B cell (primary cell): ENCODE measurements around the gene PSMG1. TPM values are rescaled to one million over a fixed set of nuclear protein-coding genes. Genes with fewer than 3 reads are reported as not detected.

Experiments used
- ATAC-seq: fragments of 200-7000 bp; cut with Tn5 transposase; one replicate; pipeline ENCODE4 v1.10.0; 2021; ENCODE audit warnings: low read depth, mild to moderate bottlenecking, moderate number of reproducible peaks, moderate library complexity
- CTCF ChIA-PET: fragments of 350-600 bp; sonication (Branson Sonifier 250); formaldehyde crosslinking; loops from one replicate; lab custom pipeline; 2021; ENCODE audit warnings: antibody characterized with exemption, inconsistent platforms; lab: Charles Lee
- POLR2A ChIA-PET: fragments of 350-600 bp; sonication (Branson Sonifier 250); formaldehyde crosslinking; loops from one replicate; lab custom pipeline; 2021; ENCODE audit warnings: antibody characterized with exemption; lab: Charles Lee
- DNase-seq: peaks from one replicate; pipeline ENCODE4 v3.0.0; 2013
- H2AFZ ChIP-seq: 2 replicates; pipeline ENCODE4 v1.6.1; 2012; ENCODE audit warnings: mild to moderate bottlenecking, low read depth, low read length; ENCODE audit not compliant: insufficient read depth, poor library complexity, severe bottlenecking
- H3K27ac ChIP-seq, 2 donors: 1 replicate in 1 of 2; 2 replicates in 1 of 2; pipeline ENCODE4 v1.5.1; 2012 to 2013; ENCODE audit warnings: low read length in 2 of 2, mild to moderate bottlenecking in 2 of 2, moderate library complexity in 1 of 2
- H3K27me3 ChIP-seq, 4 experiments: fragments of 200-600 bp in 1 of 4; sonication (generic) in 1 of 4; replicated peaks in 1 of 4; 1 replicate in 2 of 4; 2 replicates in 2 of 4; pipeline versions ENCODE4 v1.6.1 to v1.7.0; 2013 to 2016; ENCODE audit warnings: low read length in 3 of 4, mild to moderate bottlenecking in 2 of 4, mixed read lengths in 1 of 4, moderate library complexity in 1 of 4; ENCODE audit not compliant: insufficient read depth in 4 of 4, control insufficient read depth in 3 of 4; ENCODE audit errors: control extremely low read depth in 1 of 4
- H3K36me3 ChIP-seq, 2 experiments: replicated peaks in 1 of 2; 1 replicate in 1 of 2; 2 replicates in 1 of 2; pipeline versions ENCODE4 v1.6.1 to v1.7.1; 2013; ENCODE audit warnings: low read length in 1 of 2; ENCODE audit not compliant: insufficient read depth in 2 of 2, control insufficient read depth in 1 of 2; ENCODE audit errors: control extremely low read depth in 1 of 2, extremely low read depth in 1 of 2
- H3K4me1 ChIP-seq, 2 donors: fragments of 200-600 bp in 1 of 2; sonication (generic) in 1 of 2; 1 replicate in 1 of 2; 2 replicates in 1 of 2; pipeline versions ENCODE4 v1.5.1 to v1.6.1; 2013 to 2017; ENCODE audit warnings: low read length in 2 of 2; ENCODE audit not compliant: control insufficient read depth in 2 of 2, insufficient read depth in 2 of 2
- H3K4me2 ChIP-seq: replicated peaks from 2 replicates; pipeline ENCODE3; 2012; ENCODE audit warnings: mild to moderate bottlenecking, low read depth, low read length; ENCODE audit not compliant: poor library complexity, severe bottlenecking
- H3K4me3 ChIP-seq, 5 experiments: fragments of 200-600 bp in 1 of 5; sonication (generic) in 1 of 5; 1 replicate in 3 of 5; 2 replicates in 2 of 5; pipeline versions ENCODE4 v1.5.1 to v1.7.0; 2011 to 2016; ENCODE audit warnings: low read length in 4 of 5, mild to moderate bottlenecking in 4 of 5, low read depth in 2 of 5, control low read depth in 1 of 5, moderate library complexity in 1 of 5; ENCODE audit not compliant: insufficient read depth in 1 of 5; ENCODE audit errors: control extremely low read depth in 1 of 5, extremely low read depth in 1 of 5
- H3K79me2 ChIP-seq: fragments of 200-600 bp; sonication (generic); one replicate; pipeline ENCODE4 v1.6.0; 2016; ENCODE audit warnings: low read length; ENCODE audit not compliant: control insufficient read depth, insufficient read depth
- H3K9ac ChIP-seq: fragments of 200-600 bp; sonication (generic); 2 replicates; pipeline ENCODE4 v1.6.1; 2017; ENCODE audit warnings: mild to moderate bottlenecking, low read length, moderate library complexity
- H3K9me3 ChIP-seq, 3 donors: one replicate each; pipeline versions ENCODE4 v1.6.1 to v1.7.1; 2013; ENCODE audit warnings: low read length in 2 of 3; ENCODE audit not compliant: control insufficient read depth in 2 of 3, insufficient read depth in 1 of 3; ENCODE audit errors: control extremely low read depth in 1 of 3
- H4K20me1 ChIP-seq: 2 replicates; pipeline ENCODE4 v1.6.0; 2012; ENCODE audit warnings: mild to moderate bottlenecking, low read length; ENCODE audit not compliant: insufficient read depth, control insufficient read depth, poor library complexity, severe bottlenecking
- H3K27ac Mint-ChIP-seq: one replicate; pipeline ENCODE4 v1.8.0; 2021; ENCODE audit warnings: mixed read lengths
- H3K27me3 Mint-ChIP-seq: one replicate; pipeline ENCODE4 v1.8.0; 2021; ENCODE audit warnings: mixed read lengths
- H3K4me1 Mint-ChIP-seq: one replicate; pipeline ENCODE4 v1.8.0; 2021; ENCODE audit warnings: mixed read lengths
- H3K4me3 Mint-ChIP-seq: one replicate; pipeline ENCODE4 v1.8.0; 2021; ENCODE audit warnings: mixed read lengths
- H3K9me3 Mint-ChIP-seq: one replicate; pipeline ENCODE4 v1.8.0; 2022; ENCODE audit warnings: mixed read lengths; ENCODE audit not compliant: insufficient read depth
- EZH2 ChIP-seq: IDR thresholded peaks from 2 replicates; pipeline ENCODE4 v1.6.1; 2012; ENCODE audit warnings: borderline replicate concordance, low read depth, mild to moderate bottlenecking, moderate library complexity, low read length; ENCODE audit not compliant: insufficient read depth, poor library complexity, severe bottlenecking
- WGBS: methylation state at CpG from one replicate; pipeline ENCODE4 v1.1.5; 2013; ENCODE audit warnings: missing lambda C conversion rate; ENCODE audit not compliant: insufficient coverage; 5-methylcytosine and 5-hydroxymethylcytosine counted together
- intact Hi-C: fragments of 100-400 bp; cut with micrococcal nuclease; formaldehyde crosslinking; loops from one replicate; pipeline ENCODE4 v1.10.0; 2022
- polyA plus RNA-seq: library from polyadenylated mRNA; depleted of rRNA; stranded (reverse); fragments of >200 nt; gene quantifications from 2 replicates; pipeline ENCODE4 v1.2.3, GENCODE V29; 2012
- total RNA-seq, 2 donors: library from RNA; stranded (reverse); fragments of 120-200 nt in 1 of 2; gene quantifications; 1 replicate in 1 of 2; 2 replicates in 1 of 2; pipeline versions ENCODE4 v1.2.3 to v1.2.4, GENCODE V29; 2013 to 2022
- TF ChIP-seq, protein P1 (sequence below): fragments of 200-600 bp; IDR thresholded peaks from one replicate; pipeline ENCODE4 v1.8.0; 2022; ENCODE audit warnings: antibody characterized with exemption, mild to moderate bottlenecking

PSMG1 gene
- total and polyA plus RNA-seq, 2 donors (not counting 1 experiment from before 2014, with no cell fraction given): 8.6 to 10.4 TPM

DNA sequence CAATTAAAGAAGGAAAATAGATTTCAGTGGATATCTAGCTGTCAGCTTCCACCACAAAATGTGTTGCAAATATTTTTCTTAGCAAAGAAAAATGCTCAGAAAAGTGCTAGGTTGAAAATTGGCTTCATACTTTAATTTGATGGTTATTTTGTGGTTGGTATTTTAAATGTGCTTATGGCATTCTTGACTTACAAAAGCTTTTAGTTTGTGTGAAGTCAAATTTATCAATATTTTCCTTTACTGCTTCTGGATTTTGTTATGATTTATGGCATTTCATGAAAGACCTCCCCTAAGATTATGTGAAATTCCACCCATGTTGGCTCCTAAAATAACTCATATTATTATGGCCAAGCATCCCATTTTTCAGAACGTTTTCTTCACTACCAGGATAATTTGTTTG, 51.5 kb downstream of the PSMG1 start:
- H3K27ac ChIP-seq: no peak overlapping the region
- H3K27me3 Mint-ChIP-seq: peaks cover 3% of the 10 kb centered on the region
- no peak for ATAC-seq
- no peak overlapping the region for H3K4me3 ChIP-seq
- H2AFZ ChIP-seq: no peak overlapping the region
- H3K4me2 ChIP-seq: no peak overlapping the region
- H3K9me3 Mint-ChIP-seq: no peaks in the 10 kb centered on the region
- no peak for DNase-seq
- H3K4me1 Mint-ChIP-seq: no peaks in the 10 kb centered on the region
- peaks cover 0 to 5% (median 0%) of the 10 kb centered on the region in 3 donors for H3K9me3 ChIP-seq
- WGBS: no CpG with 5 or more reads among the region's 1 CpG
- H3K36me3 ChIP-seq: no peaks in the 10 kb centered on the region
- H3K4me1 ChIP-seq: no peaks in the 10 kb centered on the region
- H3K9ac ChIP-seq: no peak overlapping the region
- H4K20me1 ChIP-seq: no peaks in the 10 kb centered on the region
- H3K27ac Mint-ChIP-seq: no peak overlapping the region
- POLR2A ChIA-PET: no interaction called here
- no peak overlapping the region for H3K4me3 Mint-ChIP-seq
- TF ChIP-seq, protein P1, sequence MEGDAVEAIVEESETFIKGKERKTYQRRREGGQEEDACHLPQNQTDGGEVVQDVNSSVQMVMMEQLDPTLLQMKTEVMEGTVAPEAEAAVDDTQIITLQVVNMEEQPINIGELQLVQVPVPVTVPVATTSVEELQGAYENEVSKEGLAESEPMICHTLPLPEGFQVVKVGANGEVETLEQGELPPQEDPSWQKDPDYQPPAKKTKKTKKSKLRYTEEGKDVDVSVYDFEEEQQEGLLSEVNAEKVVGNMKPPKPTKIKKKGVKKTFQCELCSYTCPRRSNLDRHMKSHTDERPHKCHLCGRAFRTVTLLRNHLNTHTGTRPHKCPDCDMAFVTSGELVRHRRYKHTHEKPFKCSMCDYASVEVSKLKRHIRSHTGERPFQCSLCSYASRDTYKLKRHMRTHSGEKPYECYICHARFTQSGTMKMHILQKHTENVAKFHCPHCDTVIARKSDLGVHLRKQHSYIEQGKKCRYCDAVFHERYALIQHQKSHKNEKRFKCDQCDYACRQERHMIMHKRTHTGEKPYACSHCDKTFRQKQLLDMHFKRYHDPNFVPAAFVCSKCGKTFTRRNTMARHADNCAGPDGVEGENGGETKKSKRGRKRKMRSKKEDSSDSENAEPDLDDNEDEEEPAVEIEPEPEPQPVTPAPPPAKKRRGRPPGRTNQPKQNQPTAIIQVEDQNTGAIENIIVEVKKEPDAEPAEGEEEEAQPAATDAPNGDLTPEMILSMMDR: no peak
- no peak for TF ChIP-seq EZH2
- CTCF ChIA-PET: interaction anchor here (3.2 kb wide), 1 partner anchor 398 kb away, joined by 10 read pairs; no protein-coding TSS in a partner anchor
- no peaks in the 10 kb centered on the region for H3K79me2 ChIP-seq
- no peaks in the 10 kb centered on the region for H3K27me3 ChIP-seq
- intact Hi-C loops: no loop called here

DNA sequence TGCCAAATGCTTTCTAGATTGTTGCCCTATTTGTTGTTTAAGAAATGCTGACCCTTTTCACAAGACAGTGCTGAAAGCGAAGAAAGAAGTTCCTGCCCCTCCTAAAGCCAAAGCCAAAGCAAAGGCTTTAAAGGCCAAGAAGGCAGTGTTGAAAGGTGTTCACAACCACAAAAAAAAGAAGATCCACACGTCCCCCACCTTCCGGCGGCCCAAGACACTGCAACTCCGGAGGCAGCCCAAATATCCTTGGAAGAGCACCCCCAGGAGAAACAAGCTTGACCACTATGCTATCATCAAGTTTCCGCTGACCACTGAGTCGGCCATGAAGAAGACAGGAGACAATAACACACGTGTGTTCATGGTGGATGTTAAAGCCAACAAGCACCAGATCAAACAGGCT, 55.7 kb downstream of the PSMG1 start:
- intact Hi-C loops: no loop called here
- POLR2A ChIA-PET: no interaction called here

More for the DNA sequence above, 55.7 kb downstream of the PSMG1 start:
- Mint-ChIP-seq H3K4me1 (no peaks in the 10 kb centered on the region), H3K9me3 (peaks cover 2% of the 10 kb centered on the region), H3K27ac (no peak overlapping the region), H3K4me3 (no peak overlapping the region), H3K27me3 (no peaks in the 10 kb centered on the region)
- WGBS: 67% methylated on average over 5 of the region's 8 CpGs
- ATAC-seq (no peak), DNase-seq (no peak)
- Histone ChIP-seq H3K4me1 (no peaks in the 10 kb centered on the region), H3K9ac (no peak overlapping the region), H3K4me2 (no peak overlapping the region), H4K20me1 (no peaks in the 10 kb centered on the region), H2AFZ (no peak overlapping the region), H3K9me3 (peaks cover 0 to 5% (median 5%) of the 10 kb centered on the region in 3 donors), H3K36me3 (no peaks in the 10 kb centered on the region), H3K79me2 (no peaks in the 10 kb centered on the region), H3K27me3 (no peaks in the 10 kb centered on the region), H3K4me3 (no peak overlapping the region), H3K27ac (no peak overlapping the region)
- TF ChIP-seq EZH2: no peak
- TF ChIP-seq, protein P1: no peak
- CTCF ChIA-PET: interaction anchor here (0.7 to 1.1 kb wide), 3 partner anchors 25 to 905 kb away, joined by 3 read pairs; no protein-coding TSS in a partner anchor
